Measurements from ENCODE around the gene SESN2.

SESN2 gene

DNA sequence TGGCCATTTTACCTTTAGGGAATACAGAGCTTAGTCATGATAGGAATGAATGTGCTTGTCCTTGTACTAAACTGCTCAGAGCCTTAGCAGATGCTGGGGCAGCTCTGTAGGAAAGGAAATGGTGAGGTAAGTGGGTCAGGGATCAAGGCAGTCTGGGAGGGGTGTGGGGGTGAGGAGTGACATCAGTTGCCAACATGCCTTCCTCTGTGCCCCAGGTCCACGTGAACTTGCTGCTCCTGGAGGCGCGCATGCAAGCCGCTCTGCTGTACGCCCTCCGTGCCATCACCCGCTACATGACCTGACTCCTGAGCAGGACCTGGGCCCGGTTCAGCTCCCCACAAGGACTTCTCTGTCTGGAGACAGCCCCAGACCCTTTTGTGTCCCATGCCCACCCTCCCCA, 21.2 kb downstream of the SESN2 start:
- no peak overlapping the region for H2AFZ ChIP-seq (ENCODE audit: low read length)
- no peak overlapping the region for H3K4me2 ChIP-seq (ENCODE audit: low read depth, low read length, poor library complexity, severe bottlenecking)
- H3K4me1 ChIP-seq (ENCODE audit: insufficient read depth, low read length, poor library complexity, severe bottlenecking), result no peaks in the 10 kb centered on the region
- H4K20me1 ChIP-seq (ENCODE audit: insufficient read depth, low read length, poor library complexity, severe bottlenecking), result no peaks in the 10 kb centered on the region
- peaks cover 14% of the 10 kb centered on the region; the same call in 1 of the 2 replicates for H3K36me3 ChIP-seq (ENCODE audit: insufficient read depth, low read length)
- H3K79me2 ChIP-seq (ENCODE audit: insufficient read depth, low read length), result no peaks in the 10 kb centered on the region
- no peak for TF ChIP-seq EZH2phosphoT487 (IDR thresholded peaks at IDR 0.05; ENCODE audit: borderline replicate concordance)
- TF ChIP-seq, protein P1, sequence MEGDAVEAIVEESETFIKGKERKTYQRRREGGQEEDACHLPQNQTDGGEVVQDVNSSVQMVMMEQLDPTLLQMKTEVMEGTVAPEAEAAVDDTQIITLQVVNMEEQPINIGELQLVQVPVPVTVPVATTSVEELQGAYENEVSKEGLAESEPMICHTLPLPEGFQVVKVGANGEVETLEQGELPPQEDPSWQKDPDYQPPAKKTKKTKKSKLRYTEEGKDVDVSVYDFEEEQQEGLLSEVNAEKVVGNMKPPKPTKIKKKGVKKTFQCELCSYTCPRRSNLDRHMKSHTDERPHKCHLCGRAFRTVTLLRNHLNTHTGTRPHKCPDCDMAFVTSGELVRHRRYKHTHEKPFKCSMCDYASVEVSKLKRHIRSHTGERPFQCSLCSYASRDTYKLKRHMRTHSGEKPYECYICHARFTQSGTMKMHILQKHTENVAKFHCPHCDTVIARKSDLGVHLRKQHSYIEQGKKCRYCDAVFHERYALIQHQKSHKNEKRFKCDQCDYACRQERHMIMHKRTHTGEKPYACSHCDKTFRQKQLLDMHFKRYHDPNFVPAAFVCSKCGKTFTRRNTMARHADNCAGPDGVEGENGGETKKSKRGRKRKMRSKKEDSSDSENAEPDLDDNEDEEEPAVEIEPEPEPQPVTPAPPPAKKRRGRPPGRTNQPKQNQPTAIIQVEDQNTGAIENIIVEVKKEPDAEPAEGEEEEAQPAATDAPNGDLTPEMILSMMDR (conservative IDR thresholded peaks at IDR 0.05; ENCODE audit: low read length), result no peak
- H3K9ac ChIP-seq (ENCODE audit: low read depth, low read length, poor library complexity, severe bottlenecking), result no peak overlapping the region
- no peaks in the 10 kb centered on the region for H3K9me3 ChIP-seq (ENCODE audit: insufficient read depth, low read depth, low read length)
- no peaks in the 10 kb centered on the region for H3K9me2 ChIP-seq (replicated peaks; ENCODE audit: low read depth, low read length)
- no peaks in the 10 kb centered on the region for H3F3A ChIP-seq (ENCODE audit: low read depth)
- H3K4me3 ChIP-seq (ENCODE audit: low read length, poor library complexity, severe bottlenecking), result no peak overlapping the region
- H3K27me3 ChIP-seq (ENCODE audit: insufficient read depth, low read length, poor library complexity, severe bottlenecking), result no peaks in the 10 kb centered on the region

DNA sequence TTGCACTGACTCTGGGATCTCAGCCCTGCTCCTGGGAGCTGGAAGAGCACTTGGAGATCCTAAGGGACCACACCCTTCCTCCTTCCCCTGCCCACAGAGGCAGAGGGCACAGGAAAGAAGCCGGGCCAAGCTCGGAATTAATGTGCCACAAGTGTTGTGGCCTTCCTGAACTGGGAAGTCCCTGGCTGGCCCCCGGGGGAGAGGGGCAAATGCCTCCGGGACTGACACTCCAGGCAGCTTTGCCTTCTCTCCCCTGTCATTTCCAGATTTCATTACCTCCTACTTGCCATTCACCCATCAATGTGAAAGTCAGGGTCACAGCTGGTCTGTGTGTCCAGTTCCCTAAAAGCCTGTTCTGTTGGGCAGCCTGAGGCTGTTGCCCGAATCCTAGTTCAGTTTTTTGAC, 21.7 kb downstream of the SESN2 start:
- Histone ChIP-seq H3K36me3 (ENCODE audit: insufficient read depth, low read length) (peaks cover 14% of the 10 kb centered on the region; the same call in 1 of the 2 replicates), H3K9ac (ENCODE audit: low read depth, low read length, poor library complexity, severe bottlenecking) (no peak overlapping the region), H3K27me3 (ENCODE audit: insufficient read depth, low read length, poor library complexity, severe bottlenecking) (no peaks in the 10 kb centered on the region), H3K4me2 (ENCODE audit: low read depth, low read length, poor library complexity, severe bottlenecking) (no peak overlapping the region), H3K4me1 (ENCODE audit: insufficient read depth, low read length, poor library complexity, severe bottlenecking) (no peaks in the 10 kb centered on the region), H3F3A (ENCODE audit: low read depth) (no peaks in the 10 kb centered on the region), H3K4me3 (ENCODE audit: low read length, poor library complexity, severe bottlenecking) (no peak overlapping the region), H2AFZ (ENCODE audit: low read length) (no peak overlapping the region), H4K20me1 (ENCODE audit: insufficient read depth, low read length, poor library complexity, severe bottlenecking) (no peaks in the 10 kb centered on the region), H3K79me2 (ENCODE audit: insufficient read depth, low read length) (no peaks in the 10 kb centered on the region), H3K9me2 (replicated peaks; ENCODE audit: low read depth, low read length) (no peaks in the 10 kb centered on the region), H3K9me3 (ENCODE audit: insufficient read depth, low read depth, low read length) (no peaks in the 10 kb centered on the region)
- TF ChIP-seq, protein P1 (conservative IDR thresholded peaks at IDR 0.05; ENCODE audit: low read length), result no peak
- no peak for TF ChIP-seq EZH2phosphoT487 (IDR thresholded peaks at IDR 0.05; ENCODE audit: borderline replicate concordance)

DNA sequence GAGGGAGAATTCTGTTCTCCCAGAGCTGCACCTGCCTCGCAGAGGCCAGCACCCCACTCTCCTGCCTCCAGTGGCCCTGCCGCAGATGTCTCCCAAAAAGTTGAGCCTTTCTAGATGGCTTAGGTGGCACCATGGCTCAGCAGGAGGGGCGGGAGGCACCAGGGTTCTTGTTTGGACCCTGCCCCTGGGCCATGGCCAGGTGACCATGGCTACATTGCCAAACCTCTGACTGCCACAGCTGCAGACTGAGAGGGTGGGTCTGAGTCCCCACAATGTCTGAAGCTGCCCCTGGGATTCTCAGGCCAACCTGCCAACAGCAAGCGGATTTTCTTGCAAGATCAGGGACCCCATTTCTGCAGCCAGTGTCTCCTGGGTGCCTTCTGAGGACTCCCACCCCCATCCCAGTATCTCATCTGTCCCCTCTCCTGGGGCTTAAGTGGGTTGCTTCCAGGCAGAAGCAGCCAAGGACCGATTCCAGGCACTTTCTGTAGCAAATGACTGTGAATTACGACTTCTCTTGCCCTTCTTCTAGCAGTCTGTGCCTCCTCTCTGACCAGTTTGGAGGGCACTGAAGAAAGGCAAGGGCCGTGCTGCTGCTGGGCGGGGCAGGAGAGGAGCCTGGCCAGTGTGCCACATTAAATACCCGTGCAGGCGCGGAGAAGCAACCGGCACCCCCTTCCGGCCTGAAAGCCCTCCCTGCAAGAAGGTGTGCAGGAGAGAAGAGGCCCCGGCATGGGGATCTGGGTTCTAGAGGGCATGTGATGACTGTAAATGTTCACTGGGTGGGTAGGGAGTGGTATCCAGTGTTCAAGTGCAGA, 22.5 kb downstream of the SESN2 start:
- no peak overlapping the region for H3K4me2 ChIP-seq (ENCODE audit: low read depth, low read length, poor library complexity, severe bottlenecking)
- H3K9ac ChIP-seq (ENCODE audit: low read depth, low read length, poor library complexity, severe bottlenecking), result no peak overlapping the region
- TF ChIP-seq EZH2phosphoT487 (IDR thresholded peaks at IDR 0.05; ENCODE audit: borderline replicate concordance), result no peak
- TF ChIP-seq, protein P1 (conservative IDR thresholded peaks at IDR 0.05; ENCODE audit: low read length), result no peak
- no peaks in the 10 kb centered on the region for H3F3A ChIP-seq (ENCODE audit: low read depth)
- H3K9me3 ChIP-seq (ENCODE audit: insufficient read depth, low read depth, low read length), result no peaks in the 10 kb centered on the region
- H3K4me1 ChIP-seq (ENCODE audit: insufficient read depth, low read length, poor library complexity, severe bottlenecking), result no peaks in the 10 kb centered on the region
- no peak overlapping the region for H2AFZ ChIP-seq (ENCODE audit: low read length)
- no peaks in the 10 kb centered on the region for H3K9me2 ChIP-seq (replicated peaks; ENCODE audit: low read depth, low read length)
- H3K4me3 ChIP-seq (ENCODE audit: low read length, poor library complexity, severe bottlenecking), result no peak overlapping the region
- no peaks in the 10 kb centered on the region for H3K79me2 ChIP-seq (ENCODE audit: insufficient read depth, low read length)
- peaks cover 14% of the 10 kb centered on the region; the same call in 1 of the 2 replicates for H3K36me3 ChIP-seq (ENCODE audit: insufficient read depth, low read length)
- H3K27me3 ChIP-seq (ENCODE audit: insufficient read depth, low read length, poor library complexity, severe bottlenecking), result no peaks in the 10 kb centered on the region
- no peaks in the 10 kb centered on the region for H4K20me1 ChIP-seq (ENCODE audit: insufficient read depth, low read length, poor library complexity, severe bottlenecking)
